Mesenchymal stem cell (in vitro differentiated cells and primary cell): ENCODE data around the gene TMPO.

ENCODE experiments used
- DNase-seq: peaks from one replicate; pipeline ENCODE4 v3.0.0-alpha.2; 2013
- H2AFZ ChIP-seq: one replicate; pipeline ENCODE4 v1.6.1; 2013; ENCODE audit warnings: low read depth, mild to moderate bottlenecking, control low read depth, inconsistent platforms, low read length, moderate library complexity
- H2AK5ac ChIP-seq: 2 replicates; pipeline ENCODE4 v1.6.1; 2013; ENCODE audit warnings: low read length, moderate library complexity, mild to moderate bottlenecking, inconsistent platforms; ENCODE audit not compliant: severe bottlenecking
- H2BK120ac ChIP-seq: one replicate; pipeline ENCODE4 v1.6.1; 2013; ENCODE audit warnings: low read depth, mild to moderate bottlenecking, inconsistent platforms, low read length, moderate library complexity
- H2BK12ac ChIP-seq, 2 experiments: one replicate each; pipeline ENCODE4 v1.6.1; 2013; ENCODE audit warnings: inconsistent platforms in 2 of 2, low read length in 2 of 2, mild to moderate bottlenecking in 2 of 2, moderate library complexity in 2 of 2, control low read depth in 1 of 2
- H2BK15ac ChIP-seq: one replicate; pipeline ENCODE4 v1.6.1; 2013; ENCODE audit warnings: mild to moderate bottlenecking, low read depth, inconsistent platforms; ENCODE audit not compliant: poor library complexity, severe bottlenecking
- H2BK5ac ChIP-seq: 2 replicates; pipeline ENCODE4 v1.6.1; 2013; ENCODE audit warnings: low read depth, mild to moderate bottlenecking, low read length, control low read depth, inconsistent platforms; ENCODE audit not compliant: poor library complexity, severe bottlenecking
- H3K14ac ChIP-seq, 2 experiments: one replicate each; pipeline ENCODE4 v1.6.1; 2013; ENCODE audit warnings: inconsistent platforms in 2 of 2, low read length in 2 of 2, control low read depth in 1 of 2, mild to moderate bottlenecking in 1 of 2, moderate library complexity in 1 of 2
- H3K18ac ChIP-seq, 2 experiments: one replicate each; pipeline ENCODE4 v1.6.1; 2013; ENCODE audit warnings: inconsistent platforms in 2 of 2, low read length in 2 of 2, control low read depth in 1 of 2, low read depth in 1 of 2, mild to moderate bottlenecking in 1 of 2
- H3K23ac ChIP-seq, 2 experiments: one replicate each; pipeline ENCODE4 v1.6.1; 2013; ENCODE audit warnings: inconsistent platforms in 2 of 2, low read length in 2 of 2, mild to moderate bottlenecking in 2 of 2, moderate library complexity in 2 of 2, control low read depth in 1 of 2
- H3K27ac ChIP-seq: 2 replicates; pipeline ENCODE4 v1.5.1; 2013; ENCODE audit warnings: mild to moderate bottlenecking, moderate library complexity, low read length, control low read depth, inconsistent platforms; ENCODE audit not compliant: poor library complexity, severe bottlenecking
- H3K27me3 ChIP-seq, 2 experiments: 2 replicates each; pipeline versions ENCODE4 v1.6.1 to v1.7.0; 2013; ENCODE audit warnings: low read length in 2 of 2, mild to moderate bottlenecking in 2 of 2, moderate library complexity in 2 of 2, control low read depth in 1 of 2, inconsistent platforms in 1 of 2; ENCODE audit not compliant: control insufficient read depth in 1 of 2, insufficient read depth in 1 of 2
- H3K36me3 ChIP-seq, 2 experiments: 2 replicates each; pipeline versions ENCODE4 v1.6.1 to v1.7.0; 2013; ENCODE audit warnings: low read length in 2 of 2, control low read depth in 1 of 2, inconsistent platforms in 1 of 2, low read depth in 1 of 2, mild to moderate bottlenecking in 1 of 2; ENCODE audit not compliant: insufficient read depth in 2 of 2, control insufficient read depth in 1 of 2
- H3K4ac ChIP-seq, 2 experiments: one replicate each; pipeline ENCODE4 v1.6.1; 2013; ENCODE audit warnings: inconsistent platforms in 2 of 2, low read length in 2 of 2, mild to moderate bottlenecking in 2 of 2, moderate library complexity in 2 of 2, control low read depth in 1 of 2, low read depth in 1 of 2
- H3K4me1 ChIP-seq: 2 replicates; pipeline ENCODE4 v1.6.1; 2013; ENCODE audit warnings: low read depth, low read length, control low read depth; ENCODE audit not compliant: control insufficient read depth, insufficient read depth
- H3K4me2 ChIP-seq: 2 replicates; pipeline ENCODE4 v1.6.1; 2013; ENCODE audit warnings: low read length, mild to moderate bottlenecking, inconsistent platforms; ENCODE audit not compliant: poor library complexity, severe bottlenecking
- H3K4me3 ChIP-seq, 2 experiments: 2 replicates each; pipeline versions ENCODE4 v1.5.1 to v1.7.0; 2013; ENCODE audit warnings: low read length in 2 of 2, mild to moderate bottlenecking in 2 of 2, control low read depth in 1 of 2, low read depth in 1 of 2; ENCODE audit not compliant: insufficient read depth in 1 of 2
- H3K79me1 ChIP-seq: replicated peaks from 2 replicates; pipeline ENCODE4 v1.6.1; 2013; ENCODE audit warnings: mild to moderate bottlenecking, control low read depth, low read length, inconsistent platforms; ENCODE audit not compliant: poor library complexity, severe bottlenecking
- H3K9ac ChIP-seq: 2 replicates; pipeline ENCODE4 v1.7.0; 2013; ENCODE audit warnings: mild to moderate bottlenecking, low read length, moderate library complexity
- H3K9me3 ChIP-seq: 2 replicates; pipeline ENCODE4 v1.7.0; 2013; ENCODE audit warnings: mild to moderate bottlenecking, low read length; ENCODE audit not compliant: control insufficient read depth
- H4K8ac ChIP-seq: one replicate; pipeline ENCODE4 v1.6.1; 2013; ENCODE audit warnings: inconsistent platforms, mild to moderate bottlenecking, low read length, moderate library complexity
- H4K91ac ChIP-seq: one replicate; pipeline ENCODE4 v1.6.1; 2013; ENCODE audit warnings: mild to moderate bottlenecking, low read length, inconsistent platforms
- WGBS: methylation state at CpG from one replicate; pipeline ENCODE4 v1.1.7; 2013; ENCODE audit warnings: mixed read lengths; 5-methylcytosine and 5-hydroxymethylcytosine counted together

The TMPO gene

DNA sequence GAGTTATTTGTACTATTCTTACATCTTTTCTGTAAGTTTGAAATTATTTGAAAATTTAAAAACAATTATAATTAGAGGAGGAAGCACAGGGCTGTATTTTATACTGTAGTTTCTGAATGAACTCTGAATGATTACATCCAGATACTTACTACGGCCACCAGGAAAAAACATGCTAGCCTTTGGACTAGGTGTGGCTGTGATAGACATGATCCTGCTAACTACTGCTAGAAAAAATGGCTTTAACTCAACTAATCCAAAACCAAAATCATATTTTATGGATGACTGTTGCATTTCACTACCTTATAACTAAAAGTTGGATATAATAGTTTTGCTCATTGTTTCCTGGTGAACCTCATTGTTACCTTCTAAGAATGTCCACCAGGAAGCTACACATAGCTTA lies 63.0 kb downstream of the TMPO start:
- H2AFZ ChIP-seq: no peak overlapping the region
- H3K4me2 ChIP-seq: no peak overlapping the region
- no peak for DNase-seq
- H3K9ac ChIP-seq: no peak overlapping the region
- H3K18ac ChIP-seq: no peak overlapping the region
- no peak overlapping the region for H3K14ac ChIP-seq
- H3K4me3 ChIP-seq: no peak overlapping the region
- no peak overlapping the region for H3K27ac ChIP-seq
- no peaks in the 10 kb centered on the region for H3K36me3 ChIP-seq
- H3K79me1 ChIP-seq: no peaks in the 10 kb centered on the region
- H2BK120ac ChIP-seq: no peak overlapping the region
- no peak overlapping the region for H4K8ac ChIP-seq
- H2BK12ac ChIP-seq: no peak overlapping the region
- H3K4ac ChIP-seq: no peak overlapping the region
- no peaks in the 10 kb centered on the region for H3K9me3 ChIP-seq
- no peak overlapping the region for H2BK5ac ChIP-seq
- peaks cover 3% of the 10 kb centered on the region for H3K4me1 ChIP-seq
- H2AK5ac ChIP-seq: no peak overlapping the region
- no peaks in the 10 kb centered on the region for H3K27me3 ChIP-seq
- no peak overlapping the region for H3K23ac ChIP-seq
- whole genome bisulfite sequencing: 100% methylated on average over 1 of the region's 1 CpG
- no peak overlapping the region for H4K91ac ChIP-seq
- no peak overlapping the region for H2BK15ac ChIP-seq

- H4K8ac ChIP-seq: no peak overlapping the region
- H2BK5ac ChIP-seq: no peak overlapping the region
- H2AK5ac ChIP-seq: no peak overlapping the region
- no peak overlapping the region for H3K14ac ChIP-seq
- no peak overlapping the region for H3K9ac ChIP-seq
- no peak overlapping the region for H2BK120ac ChIP-seq
- no peaks in the 10 kb centered on the region for H3K27me3 ChIP-seq
- H2BK12ac ChIP-seq: no peak overlapping the region
- H3K36me3 ChIP-seq: no peaks in the 10 kb centered on the region
- WGBS: no CpG with 5 or more reads among the region's 2 CpGs
- H3K4ac ChIP-seq: no peak overlapping the region
- H3K18ac ChIP-seq: no peak overlapping the region
- H4K91ac ChIP-seq: no peak overlapping the region
- no peak overlapping the region for H3K27ac ChIP-seq
- H3K9me3 ChIP-seq: no peaks in the 10 kb centered on the region
- no peaks in the 10 kb centered on the region for H3K79me1 ChIP-seq
- H3K23ac ChIP-seq: no peak overlapping the region
- peaks cover 3% of the 10 kb centered on the region for H3K4me1 ChIP-seq
- no peak overlapping the region for H3K4me3 ChIP-seq
- no peak overlapping the region for H2BK15ac ChIP-seq
- no peak overlapping the region for H3K4me2 ChIP-seq
- DNase-seq: no peak
- no peak overlapping the region for H2AFZ ChIP-seq
Measured at GRCh38 chr12:98578821-98579220, 63.4 kb downstream of the TMPO start.

DNA sequence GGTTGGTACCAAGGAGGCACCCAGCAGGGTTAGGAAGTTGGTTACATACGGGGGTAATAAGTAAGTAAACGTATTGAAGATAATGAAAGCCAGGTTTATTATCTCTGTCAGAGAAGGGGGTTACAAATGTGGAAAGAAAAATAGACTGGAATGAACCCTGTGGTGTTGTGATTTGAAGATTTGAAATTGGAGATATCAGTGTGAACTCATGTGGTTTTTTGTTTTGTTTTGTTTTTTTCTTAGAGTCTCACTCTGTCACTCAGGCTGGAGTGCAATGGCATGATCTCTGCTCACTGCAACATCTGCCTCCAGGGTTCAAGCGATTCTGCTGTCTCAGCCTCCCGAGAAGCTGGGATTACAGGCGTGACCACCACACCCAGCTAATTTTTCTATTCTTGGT lies 64.0 kb downstream of the TMPO start:
- Histone ChIP-seq H3K4ac (no peak overlapping the region), H2BK5ac (no peak overlapping the region), H2BK12ac (no peak overlapping the region), H3K9ac (no peak overlapping the region), H3K27me3 (no peaks in the 10 kb centered on the region), H3K4me2 (no peak overlapping the region), H3K27ac (no peak overlapping the region), H3K23ac (no peak overlapping the region), H3K79me1 (no peaks in the 10 kb centered on the region), H4K8ac (no peak overlapping the region), H3K36me3 (no peaks in the 10 kb centered on the region), H4K91ac (no peak overlapping the region), H3K9me3 (no peaks in the 10 kb centered on the region), H3K4me1 (peaks cover 3% of the 10 kb centered on the region), H2BK15ac (no peak overlapping the region), H2AK5ac (no peak overlapping the region), H2BK120ac (no peak overlapping the region), H2AFZ (no peak overlapping the region), H3K4me3 (no peak overlapping the region), H3K18ac (no peak overlapping the region), H3K14ac (no peak overlapping the region)
- 91% methylated on average over 5 of the region's 5 CpGs for WGBS
- no peak for DNase-seq

DNA sequence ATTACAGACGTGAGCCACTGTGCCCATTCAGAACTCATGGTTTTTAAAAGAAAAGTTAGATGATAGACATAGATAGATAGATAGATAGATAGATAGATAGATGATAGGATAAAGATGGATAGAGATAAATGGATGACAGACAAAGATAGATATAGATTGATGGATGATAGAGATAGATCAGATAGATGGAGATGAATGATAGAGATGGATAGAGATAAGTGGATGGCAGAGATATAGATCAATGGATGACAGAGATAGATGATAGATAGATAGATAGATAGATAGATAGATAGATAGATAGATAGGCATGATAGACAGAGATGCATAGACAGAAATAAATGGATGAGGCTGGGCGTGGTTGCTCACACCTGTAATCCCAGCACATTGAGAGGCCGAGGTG lies 64.4 kb downstream of the TMPO start:
- no peak overlapping the region for H2BK5ac ChIP-seq
- no peak overlapping the region for H4K91ac ChIP-seq
- no peak overlapping the region for H4K8ac ChIP-seq
- H3K27me3 ChIP-seq: no peaks in the 10 kb centered on the region
- H3K14ac ChIP-seq: no peak overlapping the region
- H3K27ac ChIP-seq: no peak overlapping the region
- no peak overlapping the region for H3K4me3 ChIP-seq
- no peak for DNase-seq
- no peaks in the 10 kb centered on the region for H3K9me3 ChIP-seq
- 90% methylated on average over 3 of the region's 3 CpGs for WGBS
- no peaks in the 10 kb centered on the region for H3K79me1 ChIP-seq
- no peak overlapping the region for H2AK5ac ChIP-seq
- H3K4ac ChIP-seq: no peak overlapping the region
- H3K4me1 ChIP-seq: peaks cover 3% of the 10 kb centered on the region
- H3K18ac ChIP-seq: no peak overlapping the region
- H2BK120ac ChIP-seq: no peak overlapping the region
- H3K9ac ChIP-seq: no peak overlapping the region
- no peak overlapping the region for H2BK12ac ChIP-seq
- H2BK15ac ChIP-seq: no peak overlapping the region
- no peak overlapping the region for H2AFZ ChIP-seq
- H3K23ac ChIP-seq: no peak overlapping the region
- H3K4me2 ChIP-seq: no peak overlapping the region
- no peaks in the 10 kb centered on the region for H3K36me3 ChIP-seq
